Ureter (tissue), 1 donor: ENCODE measurements around the gene PRR30. TPM values are rescaled to one million over a fixed set of nuclear protein-coding genes. Genes with fewer than 3 reads are reported as not detected.
"Not testable (repeated sequence)": the region's sequence is repeated elsewhere in the genome, so short reads cannot be mapped to it uniquely, and the experiment has no call there.

Experiments
- DNase-seq: peaks from one replicate; pipeline ENCODE4 v3.0.0-alpha.2; 2020; ENCODE audit warnings: low spot score
- total RNA-seq: library from RNA; stranded (reverse); gene quantifications from one replicate; pipeline ENCODE4 v1.2.4, GENCODE V29; 2023
- donor health status: DM: yes; HTN: yes; CAD: no.

The PRR30 gene
- total RNA-seq, 1 donor from 2014 or later = not detected

DNA sequence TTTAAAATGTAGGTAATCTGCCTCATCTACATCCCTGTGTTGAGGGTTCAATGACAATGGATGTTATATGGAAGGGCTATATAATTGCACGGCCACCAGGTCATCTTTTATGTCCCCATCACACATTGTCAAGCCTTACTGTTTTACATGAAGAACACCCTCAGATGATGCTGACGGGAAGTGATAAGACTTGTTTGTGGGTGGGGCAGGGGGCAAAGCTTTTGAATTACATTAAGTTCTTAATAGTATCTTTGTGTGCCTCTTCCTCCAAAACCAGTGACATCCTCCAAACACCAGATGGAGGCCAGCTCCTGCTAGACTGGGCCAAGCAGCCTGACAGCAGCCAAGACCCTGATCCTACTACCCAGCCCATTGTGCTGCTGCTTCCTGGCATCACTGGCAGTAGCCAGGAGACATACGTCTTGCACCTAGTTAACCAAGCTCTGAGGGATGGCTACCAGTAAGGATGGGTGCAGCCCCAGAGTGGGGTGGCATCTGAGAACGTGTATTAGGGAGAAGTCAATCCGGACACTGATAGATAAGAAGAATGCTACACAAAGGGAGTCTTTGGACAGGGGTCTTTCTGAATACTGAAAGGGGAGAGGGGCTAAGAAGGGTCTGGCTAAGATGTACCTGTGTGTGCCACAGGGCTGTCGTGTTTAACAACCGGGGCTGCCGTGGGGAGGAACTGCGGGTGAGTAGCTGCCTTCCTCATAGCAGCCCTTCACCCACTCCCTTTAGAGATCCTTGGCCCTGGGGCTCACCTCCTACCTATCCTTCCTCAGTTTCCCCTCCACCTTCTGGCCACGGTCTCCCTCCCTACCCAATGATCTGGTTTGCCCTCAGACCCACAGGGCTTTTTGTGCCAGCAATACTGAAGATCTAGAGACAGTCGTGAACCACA, 10.3 kb downstream of the PRR30 start:
- no peak for DNase-seq

DNA sequence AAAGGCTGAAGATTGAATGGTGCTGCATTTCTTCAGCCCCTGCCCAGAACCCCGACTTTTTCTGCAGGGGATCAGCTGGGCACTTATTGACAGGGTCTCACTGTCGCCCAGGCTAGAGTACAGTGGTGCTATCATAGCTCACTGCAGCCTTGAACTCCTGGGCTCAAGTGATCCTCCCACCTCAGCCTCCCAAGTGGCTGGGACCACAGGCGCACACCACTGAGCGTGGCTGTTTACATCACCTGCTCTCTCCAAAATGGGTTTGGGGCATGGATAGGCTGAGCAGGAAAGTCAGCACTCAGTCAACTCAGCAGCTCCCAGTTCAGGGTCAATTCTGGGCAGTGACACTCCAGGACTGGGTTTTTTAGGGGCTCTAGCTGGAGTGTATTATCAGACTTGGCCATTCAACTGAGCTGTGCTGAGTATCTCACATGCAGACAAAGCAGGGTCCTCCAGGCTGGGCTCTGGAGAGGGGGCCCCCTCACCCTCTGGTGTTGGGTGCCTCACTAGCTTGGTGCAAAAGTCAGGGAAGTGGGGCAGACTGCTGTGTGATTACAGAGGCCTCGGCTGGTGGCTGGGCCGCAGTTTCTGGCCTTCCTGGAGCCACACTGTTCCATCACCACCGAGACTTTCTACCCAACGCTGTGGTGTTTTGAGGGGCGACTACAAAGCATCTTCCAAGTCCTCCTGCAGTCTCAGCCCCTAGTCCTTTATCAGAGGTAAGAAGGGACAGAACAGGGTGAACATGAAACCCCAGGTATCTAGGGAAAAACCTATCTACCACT, 11.1 kb downstream of the PRR30 start:
- no peak for DNase-seq

DNA sequence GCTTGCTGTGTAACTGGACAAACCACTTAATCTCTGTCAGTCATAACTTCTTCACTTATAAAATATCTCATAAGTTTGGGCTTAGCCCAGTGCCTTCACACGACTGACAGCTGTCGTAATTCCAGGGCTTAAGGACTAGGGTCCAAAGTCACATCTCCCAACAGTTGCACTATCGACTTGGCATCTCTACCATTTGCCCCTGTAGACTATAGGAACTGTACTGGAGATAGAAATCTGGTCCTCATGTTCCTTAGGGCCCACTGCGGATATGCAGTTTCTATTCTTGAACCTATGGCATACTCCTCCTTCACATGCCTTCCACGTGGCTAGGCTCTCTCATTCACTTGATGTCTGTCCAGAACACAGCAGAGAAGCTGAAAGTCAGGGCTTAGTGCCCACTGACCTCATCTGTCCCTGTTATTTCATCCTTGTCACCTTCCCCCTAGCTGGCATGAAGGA, 12.9 kb downstream of the PRR30 start:
- DNase-seq = no peak

DNA sequence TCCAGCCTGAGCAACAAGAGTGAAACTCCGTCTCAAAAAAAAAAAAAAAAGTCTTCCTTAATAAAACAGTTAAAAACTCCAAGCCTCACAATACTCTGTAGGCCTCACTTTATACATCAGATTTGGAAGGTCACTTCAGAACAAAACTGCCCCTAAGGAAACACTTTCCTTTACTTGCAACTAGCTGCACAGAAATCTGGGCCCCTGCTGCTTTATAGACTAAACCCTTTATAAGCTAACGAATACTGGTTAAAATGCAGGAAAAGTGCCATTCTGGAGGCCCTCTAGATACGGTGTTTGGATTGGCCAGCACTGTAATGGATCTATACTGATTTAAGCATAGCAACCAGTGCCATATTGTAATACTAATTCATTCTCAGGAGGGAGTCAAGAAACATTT, 14.1 kb downstream of the PRR30 start:
- no peak for DNase-seq

DNA sequence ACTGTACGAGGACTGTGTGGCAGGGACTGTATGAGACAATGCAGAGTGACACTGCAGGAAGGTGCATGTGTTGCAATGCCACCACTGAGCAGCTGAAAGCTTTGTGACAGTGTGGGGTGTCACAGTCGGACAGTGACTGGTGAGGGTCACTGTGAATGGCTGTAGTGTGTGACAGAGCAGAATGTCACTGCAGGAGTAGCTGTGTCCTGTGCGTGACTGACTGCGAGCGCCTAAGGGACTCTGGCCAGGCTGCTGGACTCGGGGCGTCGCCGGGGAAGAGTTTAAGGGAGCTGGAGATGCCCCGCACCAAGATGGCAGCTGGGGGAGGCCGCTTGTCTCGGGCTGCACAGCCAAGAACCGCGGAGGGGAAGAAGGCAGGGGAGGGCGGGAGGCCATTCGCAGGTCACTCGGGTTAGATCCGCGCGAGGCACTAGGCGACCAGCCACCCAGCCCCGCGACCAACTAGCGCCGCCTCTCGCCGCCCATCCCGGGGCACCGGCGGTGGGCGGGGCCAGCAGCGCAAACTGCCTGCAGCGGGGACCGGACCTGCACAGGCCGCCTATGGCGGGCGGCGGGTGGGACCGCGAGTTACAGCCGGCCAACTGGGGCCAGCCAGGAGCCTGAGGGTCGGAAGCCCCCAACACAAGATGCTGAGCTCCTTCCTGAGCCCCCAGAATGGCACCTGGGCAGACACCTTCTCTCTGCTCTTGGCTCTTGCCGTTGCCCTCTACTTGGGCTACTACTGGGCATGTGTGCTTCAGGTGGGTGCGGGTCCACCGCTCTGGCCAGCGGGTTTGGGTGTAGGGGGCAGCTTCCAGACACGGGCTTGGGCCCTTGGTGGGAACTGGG, 15.7 kb downstream of the PRR30 start, which contains the start of gene ABHD1:
Gene ABHD1 (plus strand): TSS at position 514 of the 849 bp plus-strand sequence. CDS start 134 bp downstream, at position 648.
- DNase-seq = peak; percentile 62

DNA sequence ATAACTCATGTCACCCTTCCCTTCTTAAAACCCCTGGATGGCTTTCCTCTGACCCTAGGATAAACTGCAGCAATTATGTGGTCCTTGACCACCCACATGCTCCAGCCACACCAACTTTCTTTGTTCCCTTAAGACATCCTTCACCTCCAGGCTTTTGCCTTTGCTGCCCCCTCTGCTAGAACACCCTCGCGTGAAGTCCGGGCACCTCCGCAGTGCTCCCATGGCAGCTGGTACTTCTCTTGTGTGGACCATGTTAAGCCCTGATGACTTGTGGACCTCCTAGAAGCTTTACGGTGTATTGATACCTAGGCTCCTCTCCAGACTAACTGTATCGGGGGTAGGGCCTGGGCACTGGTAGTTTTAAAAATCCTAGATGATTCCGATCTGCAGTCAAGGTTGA, 16.4 kb downstream of the PRR30 start:
- DNase-seq = no peak

DNA sequence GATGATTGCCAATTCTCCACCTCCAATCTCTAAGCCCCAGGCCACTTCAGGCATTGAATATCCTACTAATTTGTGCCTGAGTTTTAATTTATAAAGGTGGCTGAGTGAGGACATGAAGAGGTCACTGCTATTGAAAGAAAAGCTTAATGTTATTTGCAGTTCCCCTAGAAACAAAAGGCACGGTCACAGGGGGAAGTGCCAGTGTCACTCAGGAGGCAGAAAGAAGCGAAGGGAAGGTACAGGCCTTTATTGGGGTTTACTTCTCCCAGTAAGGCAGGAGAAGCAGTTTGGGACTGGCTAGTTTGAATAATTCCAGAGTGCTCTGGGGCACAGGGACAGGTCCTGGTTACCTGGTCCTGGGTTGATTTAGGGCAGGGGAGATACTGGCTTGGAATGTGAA, 17.3 kb downstream of the PRR30 start:
- DNase-seq = no peak

DNA sequence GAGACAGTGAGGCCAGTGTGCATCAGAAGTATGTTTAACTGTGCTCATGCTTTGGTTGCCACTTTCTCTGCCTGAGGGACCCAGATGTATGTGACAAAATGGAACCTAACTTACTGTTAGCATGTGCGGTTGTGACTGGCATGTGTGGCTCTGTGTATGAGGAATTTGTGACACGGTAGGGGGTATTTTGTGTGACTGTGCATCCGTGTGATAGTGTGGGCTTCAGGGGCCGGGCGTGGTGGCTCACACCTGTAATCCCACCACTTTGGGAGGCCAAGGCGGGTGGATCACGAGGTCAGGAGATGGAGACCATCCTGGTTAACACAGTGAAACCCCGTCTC, 19.9 kb downstream of the PRR30 start:
- DNase-seq = not testable (repeated sequence)

DNA sequence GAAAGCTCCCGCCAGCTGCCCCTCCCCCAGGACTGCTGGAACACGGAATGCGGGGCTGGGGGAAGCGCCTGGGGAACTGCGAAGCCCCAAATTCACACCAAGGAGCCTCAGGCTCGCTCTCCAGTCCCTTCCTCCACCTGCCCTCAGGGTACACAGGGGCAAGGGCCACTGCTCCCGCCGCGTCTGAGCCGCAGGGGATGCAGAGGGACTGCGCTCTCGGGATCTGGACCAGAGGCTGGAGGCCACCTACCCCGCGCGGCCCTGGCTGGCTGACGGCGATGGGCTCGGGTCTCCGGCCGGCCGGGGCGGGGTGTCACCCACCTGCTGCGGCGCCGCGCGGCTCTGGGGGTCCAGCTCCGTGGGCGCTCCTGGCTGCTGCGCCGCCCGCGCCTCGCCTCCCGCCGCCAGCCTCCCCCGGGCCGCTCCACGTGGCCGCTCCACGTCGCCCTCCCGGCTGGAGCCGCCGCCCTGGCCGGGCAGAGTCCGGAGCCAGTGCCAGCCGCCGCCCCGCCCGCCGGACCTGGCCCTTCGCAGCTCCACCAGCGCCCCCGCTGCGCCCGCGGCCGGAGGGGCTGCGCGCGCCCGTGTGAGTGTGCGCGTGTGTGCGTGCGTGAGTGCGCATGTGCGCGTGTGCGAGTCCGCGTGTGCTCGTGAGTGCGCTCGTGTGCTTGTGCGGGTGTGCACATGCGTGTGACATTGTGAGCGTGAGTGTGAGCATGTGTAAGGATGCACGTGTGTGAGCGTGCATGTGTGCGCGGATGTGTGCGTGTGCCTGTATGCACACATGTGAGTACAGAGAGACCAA, 20.5 kb downstream of the PRR30 start, which contains the start of gene CGREF1:
Gene CGREF1 (minus strand): TSS at position 604 of the 805 bp plus-strand sequence. CDS start 14,762 bp downstream, outside the sequence.
- DNase-seq = no peak

DNA sequence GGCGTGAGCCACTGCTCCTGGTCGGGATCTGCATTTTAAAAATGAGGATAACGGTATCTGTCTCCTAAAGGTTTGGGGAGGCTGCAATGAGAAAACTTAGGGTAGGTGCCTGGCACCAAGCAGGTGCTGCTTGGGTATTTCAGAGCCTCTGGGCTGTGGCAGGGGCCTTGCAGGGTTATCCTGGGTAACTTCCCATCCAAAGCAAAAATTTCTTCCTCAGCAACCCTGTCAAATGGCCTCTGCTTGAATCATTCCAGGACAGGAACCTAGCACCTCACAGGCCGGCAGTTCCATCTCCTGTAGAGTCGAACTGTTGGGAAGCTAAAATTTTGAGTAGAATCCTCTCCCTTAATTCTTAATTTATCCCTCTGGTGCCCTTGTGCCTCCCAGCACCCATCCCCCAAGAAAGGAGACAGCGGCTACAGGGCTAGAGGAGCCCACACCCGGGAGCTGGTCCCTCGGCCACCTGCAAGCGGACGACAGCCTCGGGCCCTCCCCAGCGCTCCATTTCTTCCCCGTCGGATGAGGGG, 21.1 kb downstream of the PRR30 start:
- DNase-seq = no peak

DNA sequence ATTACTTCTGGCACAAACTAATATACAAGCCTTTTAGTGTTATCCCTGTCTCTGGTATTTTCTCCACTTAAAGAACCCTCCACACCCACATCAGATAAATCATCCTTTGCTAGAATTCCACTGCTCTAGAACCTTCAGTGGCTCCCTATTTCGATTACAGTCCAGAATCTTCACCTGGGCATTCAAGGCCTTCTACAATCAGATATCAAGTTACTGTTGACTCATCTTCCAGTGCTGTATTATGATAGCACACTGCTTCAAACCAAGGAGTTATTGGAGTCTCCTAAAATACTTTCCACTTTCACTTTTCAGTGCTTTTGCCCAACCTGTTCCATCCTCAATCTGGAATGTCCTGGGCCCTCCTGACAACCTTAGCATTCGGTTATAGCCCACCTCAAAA, 23.7 kb downstream of the PRR30 start:
- DNase-seq = no peak

DNA sequence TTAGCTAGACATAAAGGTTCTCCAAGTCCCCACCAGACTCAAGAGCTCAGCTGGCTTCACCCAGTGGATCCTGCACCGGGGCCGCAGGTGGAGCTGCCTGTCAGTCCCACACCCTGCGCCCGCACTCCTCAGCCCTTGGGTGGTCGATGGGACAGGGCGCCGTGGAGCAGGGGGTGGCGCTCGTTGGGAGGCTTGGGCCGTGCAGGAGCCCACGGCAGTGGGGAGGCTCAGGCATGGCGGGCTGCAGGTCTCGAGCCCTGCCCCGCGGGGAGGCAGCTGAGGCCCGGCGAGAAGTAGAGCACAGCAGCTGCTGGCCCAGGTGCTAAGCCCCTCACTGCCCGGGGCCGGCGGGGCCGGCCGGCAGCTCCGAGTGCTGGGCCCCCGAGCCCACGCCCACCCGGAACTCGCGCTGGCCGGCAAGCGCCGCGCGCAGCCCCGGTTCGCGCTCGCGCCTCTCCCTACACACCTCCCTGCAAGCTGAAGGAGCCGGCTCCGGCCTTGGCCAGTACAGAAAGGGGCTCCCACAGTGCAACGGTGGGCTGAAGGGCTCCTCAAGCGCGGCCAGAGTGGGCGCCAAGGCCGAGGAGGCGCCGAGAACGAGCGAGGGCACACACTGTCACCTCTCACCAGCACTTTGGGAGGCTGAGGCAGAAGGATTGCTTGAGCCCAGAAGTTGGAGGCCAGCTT, 27.7 kb downstream of the PRR30 start:
- DNase-seq = not testable (repeated sequence)

DNA sequence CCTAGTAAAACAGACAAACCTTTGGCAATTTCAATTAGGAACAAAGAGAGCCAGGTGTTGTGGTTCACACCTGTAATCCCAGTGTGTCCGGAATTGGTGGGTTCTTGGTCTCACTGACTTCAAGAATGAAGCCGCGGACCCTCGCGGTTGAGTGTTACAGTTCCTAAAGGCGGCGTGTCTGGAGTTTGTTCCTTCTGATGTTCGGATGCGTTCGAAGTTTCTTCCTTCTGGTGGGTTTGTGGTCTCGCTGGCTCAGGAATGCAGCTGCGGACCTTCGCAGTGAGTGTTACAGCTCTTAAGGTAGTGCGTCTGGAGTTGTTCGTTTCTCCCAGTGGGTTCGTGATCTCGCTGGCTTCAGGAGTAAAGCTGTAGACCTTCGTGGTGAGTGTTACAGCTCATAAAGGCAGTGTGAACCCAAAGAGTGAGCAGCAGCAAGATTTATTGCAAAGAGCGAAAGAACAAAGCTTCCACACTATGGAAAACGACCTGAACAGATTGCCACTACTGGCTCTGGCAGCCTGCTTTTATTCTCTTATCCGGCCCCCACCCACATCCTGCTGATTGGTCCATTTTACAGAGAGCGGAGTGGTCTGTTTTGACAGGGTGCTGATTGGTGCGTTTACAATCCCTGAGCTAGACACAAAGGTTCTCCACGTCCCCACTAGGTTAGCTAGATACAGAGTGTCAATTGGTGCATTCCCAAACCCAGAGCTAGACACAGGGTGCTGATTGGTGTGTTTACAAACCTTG, 28.4 kb downstream of the PRR30 start:
- DNase-seq = not testable (repeated sequence)

DNA sequence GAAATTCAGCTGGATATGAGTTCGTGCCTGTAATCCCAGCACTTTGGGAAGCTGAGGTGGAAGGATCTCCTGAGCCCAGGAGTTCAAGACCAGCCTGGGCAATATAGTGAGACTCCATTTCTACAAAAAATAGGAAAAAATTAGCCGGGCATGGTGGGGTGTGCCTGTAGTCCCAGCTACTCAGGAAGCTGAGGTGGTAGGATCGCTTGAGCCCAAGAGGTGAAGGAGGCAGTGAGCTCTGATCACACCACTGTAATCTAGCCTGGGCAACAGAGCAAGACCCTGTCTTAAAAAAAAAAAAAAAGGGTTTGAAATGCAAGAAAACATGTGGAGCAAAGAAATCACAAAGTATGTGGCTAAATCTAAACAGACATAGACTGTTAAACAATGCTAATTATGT, 30.1 kb downstream of the PRR30 start:
- no peak for DNase-seq

DNA sequence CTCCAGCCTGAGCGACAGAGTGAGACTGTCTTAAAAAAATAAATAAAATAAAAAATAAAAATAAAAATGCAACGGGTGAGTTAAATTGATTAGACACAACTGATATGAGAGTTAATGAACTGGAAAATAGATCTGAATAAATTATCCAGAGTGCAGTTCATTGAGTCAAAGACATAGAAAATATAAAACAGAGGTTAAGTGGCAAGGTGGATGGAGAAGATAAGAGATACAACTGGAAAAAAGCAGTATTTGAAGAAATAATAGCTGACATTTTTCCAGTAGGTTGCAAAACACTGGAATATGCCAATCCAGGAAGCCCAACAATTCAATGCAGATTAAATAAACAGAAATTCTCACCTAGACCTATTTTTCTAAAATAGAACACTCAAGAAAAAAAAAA, 31.0 kb downstream of the PRR30 start:
- DNase-seq = no peak

DNA sequence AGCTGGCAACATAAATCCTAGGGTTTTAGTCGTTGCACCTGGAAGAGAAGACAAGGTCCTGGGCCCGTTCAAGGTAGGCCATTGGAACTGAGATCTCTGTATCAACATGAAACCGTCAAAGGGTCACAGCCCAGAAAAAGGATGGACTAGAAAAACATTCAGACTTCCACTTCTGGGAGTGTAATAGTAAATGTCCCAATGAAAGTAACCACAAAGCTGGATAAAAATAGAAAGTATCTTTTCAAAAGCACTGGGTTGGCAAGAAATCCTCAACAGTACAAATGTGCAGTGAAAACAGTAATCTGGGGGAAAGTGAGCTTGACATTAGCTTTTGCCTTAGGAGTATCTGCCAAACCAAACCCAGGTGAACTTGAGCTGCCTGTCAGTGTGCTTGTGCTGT, 33.2 kb downstream of the PRR30 start:
- DNase-seq = no peak

DNA sequence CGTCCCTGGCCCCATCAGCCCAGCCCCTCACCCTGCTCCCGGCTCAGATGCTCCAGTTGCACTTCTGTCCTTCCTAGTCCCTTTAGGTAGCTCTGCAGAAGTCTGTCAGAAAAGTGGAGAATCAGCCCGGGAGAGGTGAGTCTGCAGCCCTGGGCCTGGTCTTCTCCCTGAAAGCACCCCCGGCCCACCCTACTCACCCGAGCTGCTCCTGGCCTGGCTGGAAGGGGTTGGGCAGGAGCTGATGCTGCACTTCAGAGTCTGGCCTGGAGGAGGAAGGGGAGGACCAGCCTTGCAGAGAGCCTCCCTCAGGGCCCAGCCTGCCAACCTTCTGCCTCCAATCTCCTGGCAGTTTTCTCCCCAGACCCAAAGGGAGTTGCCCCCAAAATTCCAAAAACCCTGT, 36.9 kb downstream of the PRR30 start:
- DNase-seq = no peak

DNA sequence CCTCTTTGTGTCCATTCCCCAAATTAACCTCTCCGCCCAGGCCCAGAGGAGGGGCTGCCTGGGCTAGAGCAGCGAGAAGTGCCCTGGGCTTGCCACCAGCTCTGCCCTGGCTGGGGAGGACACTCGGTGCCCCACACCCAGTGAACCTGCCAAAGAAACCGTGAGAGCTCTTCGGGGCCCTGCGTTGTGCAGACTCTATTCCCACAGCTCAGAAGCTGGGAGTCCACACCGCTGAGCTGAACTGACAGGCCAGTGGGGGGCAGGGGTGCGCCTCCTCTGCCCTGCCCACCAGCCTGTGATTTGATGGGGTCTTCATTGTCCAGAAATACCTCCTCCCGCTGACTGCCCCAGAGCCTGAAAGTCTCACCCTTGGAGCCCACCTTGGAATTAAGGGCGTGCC, 39.2 kb downstream of the PRR30 start:
- no peak for DNase-seq

DNA sequence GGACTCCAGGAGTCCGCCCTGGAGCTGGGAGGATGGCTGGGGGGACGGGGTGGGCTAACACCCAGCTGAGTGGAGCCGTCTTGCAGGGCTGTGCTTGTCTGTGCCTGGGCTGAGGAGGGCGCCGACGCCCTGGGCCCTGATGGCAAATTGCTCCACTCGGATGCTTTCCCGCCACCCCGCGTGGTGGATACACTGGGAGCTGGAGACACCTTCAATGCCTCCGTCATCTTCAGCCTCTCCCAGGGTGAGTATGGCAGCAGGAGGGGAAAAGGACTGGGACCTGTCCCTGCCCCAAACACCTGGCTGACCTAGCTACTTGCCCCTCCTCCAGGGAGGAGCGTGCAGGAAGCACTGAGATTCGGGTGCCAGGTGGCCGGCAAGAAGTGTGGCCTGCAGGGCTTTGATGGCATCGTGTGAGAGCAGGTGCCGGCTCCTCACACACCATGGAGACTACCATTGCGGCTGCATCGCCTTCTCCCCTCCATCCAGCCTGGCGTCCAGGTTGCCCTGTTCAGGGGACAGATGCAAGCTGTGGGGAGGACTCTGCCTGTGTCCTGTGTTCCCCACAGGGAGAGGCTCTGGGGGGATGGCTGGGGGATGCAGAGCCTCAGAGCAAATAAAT, 39.8 kb downstream of the PRR30 start:
- no peak for DNase-seq
